ENCODE results near the gene ARHGAP15. TPM values are rescaled to one million over a fixed set of nuclear protein-coding genes. Genes with fewer than 3 reads are reported as not detected.

Gene ARHGAP15
- polyA plus RNA-seq, 3 donors: 3.0 to 3.3 (median 3.2) TPM

DNA sequence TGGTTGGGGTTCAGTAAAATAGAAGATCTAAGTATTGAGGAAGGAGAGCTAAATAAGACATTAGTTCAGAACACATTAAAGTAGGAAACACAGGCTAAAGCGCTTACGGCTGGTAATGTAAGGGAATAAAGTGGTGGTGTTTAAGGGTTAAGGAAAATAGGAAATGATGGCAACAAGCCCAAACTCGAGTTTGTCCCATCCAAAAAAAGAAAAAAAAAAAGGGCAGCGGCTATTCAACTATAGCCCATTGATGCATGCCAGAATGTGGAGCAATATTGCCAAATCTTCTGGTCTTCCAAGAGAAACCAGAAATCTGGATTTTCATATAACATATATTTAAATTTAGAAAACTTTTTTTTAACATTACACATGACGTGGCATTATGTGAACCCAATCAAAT, 161.0 kb downstream of the ARHGAP15 start:
- DNase-seq (ENCODE audit: extremely low read depth in 1 of 11, low read depth in 9 of 11, low spot score in 4 of 11): no peak

DNA sequence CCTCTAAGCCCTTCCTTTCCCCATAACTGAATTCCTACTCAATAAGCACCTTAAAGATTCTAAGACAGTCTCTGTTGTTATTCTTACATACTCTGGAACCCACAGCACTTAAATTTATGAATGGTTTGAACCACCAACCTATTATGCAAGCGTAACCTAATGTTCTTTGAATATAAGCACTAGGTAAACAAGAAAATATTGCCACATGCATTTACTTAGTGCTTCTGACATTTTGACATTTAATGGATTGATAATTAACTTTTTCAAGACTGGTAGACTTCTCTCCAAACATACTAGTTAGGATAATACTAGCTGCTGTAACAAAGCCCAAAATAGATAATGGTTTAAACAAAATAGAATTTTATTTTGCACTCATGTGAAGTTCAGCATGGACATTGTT, 164.8 kb downstream of the ARHGAP15 start:
- DNase-seq (ENCODE audit: extremely low read depth in 1 of 11, low read depth in 9 of 11, low spot score in 4 of 11): no peak

DNA sequence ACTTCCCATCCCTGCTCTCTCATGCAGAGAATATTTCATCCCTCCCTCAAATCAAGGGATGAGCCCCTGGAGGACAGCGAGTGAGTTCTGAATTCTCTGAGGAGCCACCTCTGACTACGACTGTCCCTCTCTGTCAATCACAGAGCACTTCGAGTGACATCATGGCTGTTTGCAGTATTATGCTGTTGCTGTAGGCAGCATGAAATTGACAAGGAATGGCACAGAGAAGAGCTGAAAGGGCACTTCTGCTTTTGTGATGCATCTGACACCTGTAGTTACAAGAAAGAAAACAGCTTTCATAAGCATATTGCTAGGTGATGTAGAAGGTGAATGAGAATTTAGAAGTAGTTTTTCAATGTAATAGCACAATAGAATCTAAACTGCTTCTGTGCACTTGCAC, 166.9 kb downstream of the ARHGAP15 start:
- no peak for DNase-seq (ENCODE audit: extremely low read depth in 1 of 11, low read depth in 9 of 11, low spot score in 4 of 11)

DNA sequence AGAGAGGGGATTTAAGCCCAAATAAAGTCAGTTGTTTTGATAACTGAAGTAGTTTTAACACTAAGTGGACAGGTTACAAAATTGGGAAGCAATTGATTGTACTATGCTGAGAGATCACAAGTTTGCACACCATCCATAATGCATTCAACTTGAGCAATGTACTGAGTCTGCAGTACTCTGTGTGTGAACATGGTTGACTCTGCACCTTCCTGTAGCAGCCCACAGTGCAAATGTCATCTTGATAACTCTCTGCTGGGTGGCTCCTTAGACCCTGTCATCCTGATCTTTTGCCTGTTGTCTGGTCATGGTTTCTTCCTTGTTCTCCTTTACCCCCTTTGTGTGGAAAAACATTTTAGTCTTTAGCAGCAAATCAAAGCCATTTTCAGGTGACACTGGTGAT, 168.0 kb downstream of the ARHGAP15 start:
- no peak for DNase-seq (ENCODE audit: extremely low read depth in 1 of 11, low read depth in 9 of 11, low spot score in 4 of 11)

DNA sequence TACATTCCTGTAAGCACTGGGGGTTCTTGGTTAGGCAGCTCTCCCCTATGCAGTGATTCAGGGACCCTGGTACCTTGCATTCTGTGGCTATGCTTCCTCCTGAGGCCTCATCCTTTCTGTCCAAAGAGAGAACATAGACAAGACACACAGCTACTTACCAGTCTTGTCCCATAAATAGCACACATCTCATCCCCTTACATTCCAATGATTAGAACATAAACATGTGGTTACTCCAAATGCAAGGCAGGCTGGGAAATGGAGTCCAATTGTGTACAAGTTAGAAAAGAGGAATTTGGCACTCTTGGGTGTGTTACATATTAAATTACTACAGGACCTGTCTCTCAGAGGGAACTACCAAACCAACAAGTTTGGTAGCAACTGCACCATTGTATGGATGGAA, 171.3 kb downstream of the ARHGAP15 start:
- no peak for DNase-seq (ENCODE audit: extremely low read depth in 1 of 11, low read depth in 9 of 11, low spot score in 4 of 11)

DNA sequence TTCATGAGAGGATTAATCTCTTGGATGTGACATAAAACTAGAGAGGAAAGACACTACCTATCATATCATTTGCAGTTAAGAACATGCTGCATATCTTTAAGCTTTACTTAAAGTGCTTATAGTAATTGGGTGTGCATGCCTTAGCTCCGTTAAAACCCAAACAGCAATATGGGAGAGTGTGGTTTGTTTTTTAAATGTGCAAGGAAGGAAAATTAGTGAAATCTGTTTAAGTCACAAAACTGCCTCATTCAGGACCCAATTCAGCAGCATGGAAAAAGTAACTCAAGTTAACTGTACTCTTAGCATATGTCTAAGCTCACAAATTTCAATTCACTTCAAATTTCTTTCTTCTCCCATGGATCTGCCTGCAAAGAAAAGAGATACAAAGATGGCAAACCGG, 182.2 kb downstream of the ARHGAP15 start:
- no peak for DNase-seq (ENCODE audit: extremely low read depth in 1 of 11, low read depth in 9 of 11, low spot score in 4 of 11)

DNA sequence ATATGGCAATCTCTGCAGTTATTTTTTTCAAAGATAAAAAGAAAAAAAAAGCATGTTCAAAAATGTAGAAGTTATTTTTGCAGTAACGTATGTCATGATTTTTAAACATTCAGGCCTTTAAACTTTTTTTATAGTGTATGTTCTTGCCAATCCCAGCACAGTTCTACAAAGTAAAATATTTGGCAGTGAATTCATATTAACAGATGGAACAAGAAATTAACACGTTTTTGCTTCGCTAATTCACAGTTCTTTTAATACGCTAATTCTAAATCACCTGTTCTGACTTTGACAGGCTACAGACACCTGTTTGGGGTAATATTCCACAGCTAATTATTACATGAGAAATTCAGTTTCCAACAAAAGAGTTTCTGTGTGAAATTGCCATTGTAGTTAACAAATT, 183.2 kb downstream of the ARHGAP15 start:
- no peak for DNase-seq (ENCODE audit: extremely low read depth in 1 of 11, low read depth in 9 of 11, low spot score in 4 of 11)

DNA sequence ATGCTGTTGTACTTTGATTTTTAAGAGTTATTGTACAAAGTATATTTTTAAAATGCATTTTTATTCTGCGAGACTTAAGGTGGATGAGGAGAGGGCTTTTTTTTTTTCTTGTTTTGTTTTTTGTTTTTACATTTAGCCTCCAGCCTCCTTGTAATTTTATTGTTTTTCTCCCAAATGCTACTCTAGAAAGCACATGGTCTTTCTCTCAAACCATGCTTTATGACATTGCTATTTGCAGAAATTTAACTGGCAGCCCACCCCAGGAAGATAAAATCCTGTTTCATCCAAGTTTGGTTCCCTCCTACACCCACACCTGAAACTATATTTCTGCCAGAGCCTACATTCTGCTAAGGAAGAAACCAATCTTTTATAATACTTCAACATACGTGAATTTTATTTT, 184.6 kb downstream of the ARHGAP15 start:
- DNase-seq (ENCODE audit: extremely low read depth in 1 of 11, low read depth in 9 of 11, low spot score in 4 of 11): no peak

DNA sequence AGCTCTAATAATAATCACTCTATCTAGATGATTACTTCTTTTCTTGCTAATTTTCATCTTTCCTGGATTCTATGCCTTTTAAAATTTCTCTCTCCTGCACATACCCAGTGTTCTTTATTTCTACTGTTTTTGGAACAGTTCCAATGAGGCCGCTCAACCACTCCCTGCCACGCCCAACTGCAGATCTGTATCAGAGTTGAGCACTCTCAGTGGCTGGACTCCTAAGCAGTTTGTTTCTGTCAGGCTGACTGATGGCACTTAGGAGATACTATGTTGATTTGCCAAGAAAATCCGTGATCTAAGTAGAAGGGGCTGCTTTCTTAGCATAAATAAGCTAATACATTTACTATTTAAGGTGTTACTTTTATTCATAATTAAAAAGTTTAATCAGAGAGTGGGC, 192.8 kb downstream of the ARHGAP15 start:
- DNase-seq (ENCODE audit: extremely low read depth in 1 of 11, low read depth in 9 of 11, low spot score in 4 of 11): no peak

DNA sequence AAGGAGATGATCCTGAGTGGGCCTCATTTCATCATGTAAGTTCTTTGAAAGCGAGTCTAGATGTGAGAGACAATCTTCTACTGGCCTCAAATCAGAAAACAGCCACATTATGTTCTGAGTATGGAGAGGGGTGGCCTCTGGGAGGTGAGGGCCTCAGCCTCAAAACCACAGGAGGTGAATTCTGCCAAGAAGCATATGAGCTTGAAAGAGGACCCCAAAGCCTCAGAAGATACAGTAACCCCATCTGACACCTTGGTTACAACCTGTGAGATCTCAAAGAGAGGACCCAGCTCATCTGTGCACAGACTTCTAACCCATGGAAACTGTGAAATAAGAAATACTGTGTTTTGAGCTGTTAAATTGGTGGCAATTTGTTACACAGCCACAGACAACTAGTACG, 200.1 kb downstream of the ARHGAP15 start:
- no peak for DNase-seq (ENCODE audit: extremely low read depth in 1 of 11, low read depth in 9 of 11, low spot score in 4 of 11)

DNA sequence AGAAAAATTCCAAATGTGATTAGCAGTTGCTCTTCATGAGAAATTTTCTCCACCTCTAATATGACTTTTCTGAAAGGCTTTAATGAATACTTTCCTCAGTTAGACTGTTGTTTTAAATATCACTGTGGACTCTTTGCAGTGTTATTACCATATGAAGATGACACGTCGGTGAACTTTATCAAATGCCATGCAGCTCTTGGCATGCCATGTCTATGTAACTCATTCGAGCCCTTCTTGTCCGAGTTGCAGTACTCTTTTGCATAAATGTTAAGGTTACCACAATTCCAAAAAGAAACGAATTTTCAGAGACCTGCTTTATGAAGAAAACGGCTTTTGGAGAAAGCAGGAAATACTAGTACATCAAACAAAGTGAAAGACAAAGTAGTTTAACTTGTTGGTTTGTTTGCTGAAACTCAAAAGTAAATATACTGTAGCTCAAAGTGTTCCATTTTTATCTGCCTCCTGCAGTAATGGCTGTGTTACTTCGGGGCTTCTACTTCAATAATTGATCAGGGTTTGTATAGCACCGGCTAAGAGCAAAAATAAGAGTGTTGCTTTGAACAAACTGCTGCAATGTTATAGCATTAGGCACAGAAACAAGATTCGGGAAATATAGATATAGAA, 204.1 kb downstream of the ARHGAP15 start:
- DNase-seq (ENCODE audit: extremely low read depth in 1 of 11, low read depth in 9 of 11, low spot score in 4 of 11): no peak

DNA sequence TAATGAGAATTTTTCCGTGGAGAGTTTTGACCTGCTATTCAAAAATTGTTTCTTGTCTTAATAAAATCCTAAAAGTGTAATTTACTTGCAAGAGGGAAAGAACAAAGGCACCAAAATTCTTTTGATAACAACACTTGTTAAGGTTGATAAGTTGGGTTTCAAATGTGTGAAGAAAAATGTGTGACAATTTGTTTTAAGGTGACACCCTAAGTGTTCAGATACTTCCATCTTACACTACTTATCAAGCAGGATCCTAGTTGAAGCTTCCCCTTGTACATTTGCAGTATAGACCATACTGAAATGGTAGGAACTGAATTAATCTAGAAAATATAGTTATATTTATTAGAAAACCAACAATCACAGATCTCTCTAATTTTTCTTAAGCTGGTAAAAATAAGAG, 204.6 kb downstream of the ARHGAP15 start:
- no peak for DNase-seq (ENCODE audit: extremely low read depth in 1 of 11, low read depth in 9 of 11, low spot score in 4 of 11)

DNA sequence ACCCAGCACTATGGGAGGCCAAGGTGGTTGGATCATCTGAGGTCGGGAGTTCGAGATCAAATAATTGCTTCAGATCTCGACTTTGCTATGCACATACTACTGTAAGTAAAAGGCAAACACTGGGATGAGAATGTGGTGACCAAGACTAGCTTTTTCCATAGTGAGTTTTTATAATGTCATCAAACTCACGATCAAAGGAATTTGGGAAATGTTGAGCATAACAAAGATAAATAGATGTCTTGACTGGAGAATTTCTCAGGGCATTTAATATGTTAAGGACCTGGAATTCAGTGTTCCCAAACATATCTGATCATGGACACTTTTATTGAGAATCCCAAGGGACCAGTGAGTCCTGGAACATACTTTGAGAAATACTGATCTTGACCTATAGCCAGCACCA, 205.6 kb downstream of the ARHGAP15 start:
- DNase-seq (ENCODE audit: extremely low read depth in 1 of 11, low read depth in 9 of 11, low spot score in 4 of 11): no peak

DNA sequence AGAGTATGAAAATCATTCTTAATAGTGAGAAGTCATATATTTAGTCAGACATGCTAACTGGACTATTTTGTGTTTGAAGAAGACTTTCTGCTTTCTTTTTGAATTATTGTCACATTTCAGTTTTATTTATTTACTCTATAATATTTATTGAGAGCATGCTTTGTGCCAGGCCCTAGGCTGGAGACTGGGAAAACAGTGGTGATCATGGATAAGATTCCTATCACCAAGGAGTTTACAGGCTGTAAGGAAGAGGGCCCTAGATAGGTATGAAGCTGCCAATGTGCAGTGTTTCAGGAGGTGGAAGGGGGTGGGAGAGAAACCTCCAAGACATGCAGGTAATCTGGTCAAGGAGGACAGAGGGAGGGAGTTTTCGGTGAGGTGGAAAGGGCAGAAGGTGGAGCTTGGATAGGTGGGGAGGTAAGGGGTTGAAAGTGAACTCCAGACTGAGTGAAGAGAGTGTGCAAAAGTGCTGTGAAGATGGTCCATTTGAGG, 207.5 kb downstream of the ARHGAP15 start:
- DNase-seq (ENCODE audit: extremely low read depth in 1 of 11, low read depth in 9 of 11, low spot score in 4 of 11): no peak

DNA sequence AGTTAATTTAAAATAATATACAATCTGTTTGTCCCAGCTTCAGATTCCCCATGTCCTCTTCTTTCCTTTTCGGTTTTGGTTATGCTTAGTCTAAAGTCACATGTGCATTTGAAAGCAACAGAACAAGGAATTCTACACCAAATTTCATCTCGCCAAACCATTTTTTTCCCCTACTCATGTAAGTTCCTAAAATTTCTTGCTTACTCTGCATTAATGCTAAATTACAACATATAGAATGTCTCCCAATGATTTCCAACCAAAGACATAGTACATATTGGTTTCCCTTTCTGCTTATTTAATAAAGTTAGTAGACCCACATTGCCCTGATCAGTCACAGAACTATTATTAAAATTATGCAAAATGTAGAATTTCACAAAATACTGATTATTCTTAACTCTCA, 212.3 kb downstream of the ARHGAP15 start:
- no peak for DNase-seq (ENCODE audit: extremely low read depth in 1 of 11, low read depth in 9 of 11, low spot score in 4 of 11)

DNA sequence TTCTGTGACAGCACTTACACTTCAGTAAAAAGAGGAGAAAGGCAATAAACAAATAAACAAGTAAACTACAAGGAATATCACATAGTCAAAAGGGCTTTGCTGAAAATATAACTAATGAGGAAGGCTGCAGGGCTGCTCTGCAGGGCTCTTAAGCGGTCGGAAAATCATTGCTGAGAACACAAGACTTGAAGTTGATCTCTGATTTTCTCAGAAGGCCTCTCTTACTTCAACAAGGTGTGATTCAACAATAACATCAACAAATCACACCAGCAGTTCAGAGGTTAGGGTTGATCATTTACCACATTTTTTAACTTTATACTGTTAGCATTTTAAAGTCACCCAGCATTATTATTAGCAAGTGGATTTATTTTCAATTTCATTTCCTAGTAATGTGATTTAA, 215.6 kb downstream of the ARHGAP15 start:
- no peak for DNase-seq (ENCODE audit: extremely low read depth in 1 of 11, low read depth in 9 of 11, low spot score in 4 of 11)

DNA sequence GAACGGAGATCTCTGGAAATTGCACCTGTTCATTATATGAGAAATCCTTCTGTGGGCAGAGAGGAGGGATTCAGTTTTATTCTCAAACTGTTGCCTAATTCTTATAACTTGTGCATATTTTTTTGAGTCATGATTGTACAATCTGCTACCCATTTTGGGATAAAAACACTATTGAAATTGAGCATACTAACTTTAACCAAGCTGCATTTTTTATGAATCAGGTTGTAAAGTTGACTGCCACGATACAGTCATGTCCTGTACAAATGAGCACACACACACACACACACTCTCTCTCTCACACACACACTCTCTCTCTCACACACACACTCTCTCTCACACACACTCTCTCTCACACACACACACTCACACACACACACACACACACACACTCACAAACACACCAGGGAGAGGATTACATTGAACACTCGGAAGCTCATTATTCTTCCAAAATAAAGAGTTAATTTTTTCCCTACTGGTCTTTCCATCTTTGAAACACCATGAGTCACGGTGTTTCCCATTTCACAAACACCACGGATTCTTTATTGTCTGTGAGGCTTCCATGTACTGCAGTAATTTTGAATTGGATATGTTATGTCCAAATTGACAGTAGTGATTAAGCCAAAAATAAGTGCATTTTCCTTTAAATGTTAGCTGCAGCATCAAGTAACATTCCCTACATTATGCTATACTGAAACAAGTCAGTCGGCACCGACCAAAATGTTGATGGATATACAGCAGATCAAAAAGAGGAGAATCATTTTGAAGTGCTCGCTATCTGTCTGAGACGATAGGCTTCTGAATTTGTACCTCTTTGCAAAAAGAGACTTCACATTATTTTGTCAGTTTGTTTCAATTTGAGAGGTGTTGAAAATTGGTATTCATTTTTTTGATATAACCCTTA, 216.9 kb downstream of the ARHGAP15 start:
- DNase-seq (ENCODE audit: extremely low read depth in 1 of 11, low read depth in 9 of 11, low spot score in 4 of 11): no peak

DNA sequence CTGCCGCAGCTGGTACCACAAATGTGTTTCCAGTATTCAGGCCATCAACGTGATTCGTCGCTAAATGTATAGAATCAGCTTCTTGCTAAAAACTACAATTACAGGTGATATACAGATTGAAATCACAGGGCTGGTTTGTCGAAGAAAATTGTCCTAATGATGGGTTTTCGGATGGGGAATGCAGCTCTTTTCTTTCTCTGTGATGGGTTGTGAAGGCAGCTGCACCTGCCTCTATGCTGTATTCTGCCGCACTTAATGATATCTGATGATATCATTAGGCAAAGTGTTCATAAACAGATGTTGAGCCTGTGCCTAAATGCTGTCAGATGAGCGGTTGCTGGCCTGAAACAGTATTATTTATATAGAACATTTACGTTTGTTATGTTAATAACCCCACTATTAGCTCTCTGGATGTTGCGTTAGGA, 218.1 kb downstream of the ARHGAP15 start:
- no peak for DNase-seq (ENCODE audit: extremely low read depth in 1 of 11, low read depth in 9 of 11, low spot score in 4 of 11)

DNA sequence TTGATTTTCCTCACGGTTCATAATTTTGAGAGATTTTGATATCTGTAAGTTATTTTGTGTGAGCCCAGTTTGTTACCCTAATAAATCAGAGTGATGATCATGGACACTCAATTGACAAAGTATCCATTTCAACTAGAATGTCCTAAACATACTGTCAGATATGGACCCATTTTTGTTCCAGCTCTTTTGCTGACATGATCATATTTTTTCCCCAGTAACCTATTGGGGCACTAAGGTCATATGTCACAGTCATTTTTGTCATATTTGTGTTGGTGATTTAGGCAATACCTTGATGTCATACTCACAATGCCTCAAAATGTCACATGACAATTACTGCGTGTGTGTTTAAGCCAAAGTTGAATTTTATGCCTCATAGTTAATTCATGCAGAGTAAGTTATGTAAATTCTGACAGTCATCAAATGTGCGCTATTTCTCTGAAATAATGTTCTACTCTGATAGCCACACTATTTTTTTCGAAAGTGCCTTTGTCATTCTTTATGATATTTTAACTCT, 218.7 kb downstream of the ARHGAP15 start:
- DNase-seq (ENCODE audit: extremely low read depth in 1 of 11, low read depth in 9 of 11, low spot score in 4 of 11): no peak

DNA sequence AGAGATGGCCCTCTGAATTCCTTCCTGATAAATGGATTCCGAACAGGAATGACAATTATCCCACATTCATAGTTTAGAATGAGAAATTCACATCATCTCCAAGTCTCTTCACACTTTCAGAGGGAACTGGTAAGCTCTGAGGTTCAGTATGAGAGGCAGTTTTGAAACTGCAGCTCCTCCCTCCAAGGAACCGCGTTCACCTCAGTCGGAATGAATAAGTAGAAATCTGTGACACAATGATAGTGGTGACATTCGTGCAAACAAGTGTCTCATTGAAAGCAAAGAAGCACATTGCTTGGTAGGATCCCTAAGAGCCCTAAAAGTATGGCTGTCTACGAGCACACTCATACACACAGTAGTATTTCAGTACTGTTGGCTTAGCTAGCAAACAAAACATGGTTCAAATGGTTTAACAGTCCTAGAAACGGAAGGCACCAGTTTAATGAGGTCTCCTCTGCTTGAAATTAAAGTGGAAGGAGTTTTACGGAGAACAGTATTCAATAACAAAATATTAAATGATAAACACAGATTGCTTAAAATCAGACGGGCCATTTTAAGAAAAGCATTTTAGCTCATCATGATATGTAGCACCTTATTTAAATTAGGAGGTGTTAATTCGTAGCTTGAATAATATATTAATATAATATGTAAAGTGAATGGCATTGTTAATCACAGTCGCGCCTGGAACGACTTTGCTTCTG, 225.0 kb downstream of the ARHGAP15 start:
- no peak for DNase-seq (ENCODE audit: extremely low read depth in 1 of 11, low read depth in 9 of 11, low spot score in 4 of 11)

Measured in renal cortex interstitium (tissue), 11 donors.